Measurements from ENCODE around the gene ADORA1. TPM values are rescaled to one million over a fixed set of nuclear protein-coding genes. Genes with fewer than 3 reads are reported as not detected.

Gene ADORA1
- total RNA-seq, 3 donors from 2014 or later (not counting 1 experiment from before 2014, with no cell fraction given): not detected

DNA sequence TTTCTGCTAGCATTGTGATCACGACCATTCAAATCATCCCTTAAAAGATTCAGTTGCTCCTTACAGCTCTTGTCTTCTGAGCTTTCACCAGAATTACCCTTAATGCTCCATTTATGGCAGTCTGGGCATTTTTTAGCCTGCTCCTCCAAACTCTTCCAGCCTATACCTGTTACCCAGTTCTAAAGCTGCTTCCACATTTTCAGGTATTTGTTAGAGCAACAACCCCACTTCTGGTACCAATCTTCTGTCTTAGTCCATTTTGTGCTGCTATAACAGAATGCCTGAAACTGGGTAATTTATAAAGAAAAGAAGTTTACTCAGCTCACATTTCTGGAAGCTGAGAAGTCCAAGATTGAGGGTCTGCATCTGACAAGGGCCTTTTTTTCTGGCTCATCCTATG is 30.9 kb downstream of the ADORA1 start:
- no peak overlapping the region for H3K4me3 ChIP-seq (ENCODE audit: low read length)
- no peak overlapping the region for H3K27ac ChIP-seq (ENCODE audit: low read length)
- Mint-ChIP-seq H3K4me1 (no peaks in the 10 kb centered on the region), H3K9me3 (peaks cover 0 to 2% of the 10 kb centered on the region in 2 donors), H3K27me3 (ENCODE audit: low read depth in 2 of 2) (peaks cover 20 to 50% of the 10 kb centered on the region in 2 donors), H3K27ac (no peak overlapping the region), H3K36me3 (no peaks in the 10 kb centered on the region), H3K4me3 (no peak overlapping the region)
- TF ChIP-seq, protein P1, sequence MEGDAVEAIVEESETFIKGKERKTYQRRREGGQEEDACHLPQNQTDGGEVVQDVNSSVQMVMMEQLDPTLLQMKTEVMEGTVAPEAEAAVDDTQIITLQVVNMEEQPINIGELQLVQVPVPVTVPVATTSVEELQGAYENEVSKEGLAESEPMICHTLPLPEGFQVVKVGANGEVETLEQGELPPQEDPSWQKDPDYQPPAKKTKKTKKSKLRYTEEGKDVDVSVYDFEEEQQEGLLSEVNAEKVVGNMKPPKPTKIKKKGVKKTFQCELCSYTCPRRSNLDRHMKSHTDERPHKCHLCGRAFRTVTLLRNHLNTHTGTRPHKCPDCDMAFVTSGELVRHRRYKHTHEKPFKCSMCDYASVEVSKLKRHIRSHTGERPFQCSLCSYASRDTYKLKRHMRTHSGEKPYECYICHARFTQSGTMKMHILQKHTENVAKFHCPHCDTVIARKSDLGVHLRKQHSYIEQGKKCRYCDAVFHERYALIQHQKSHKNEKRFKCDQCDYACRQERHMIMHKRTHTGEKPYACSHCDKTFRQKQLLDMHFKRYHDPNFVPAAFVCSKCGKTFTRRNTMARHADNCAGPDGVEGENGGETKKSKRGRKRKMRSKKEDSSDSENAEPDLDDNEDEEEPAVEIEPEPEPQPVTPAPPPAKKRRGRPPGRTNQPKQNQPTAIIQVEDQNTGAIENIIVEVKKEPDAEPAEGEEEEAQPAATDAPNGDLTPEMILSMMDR (IDR thresholded peaks at IDR 0.05): no peak
- H3K27me3 ChIP-seq (ENCODE audit: control insufficient read depth, insufficient read depth, low read length): no peaks in the 10 kb centered on the region
- H3K9me3 ChIP-seq (ENCODE audit: control insufficient read depth, insufficient read depth, low read length): no peaks in the 10 kb centered on the region
- no peaks in the 10 kb centered on the region for H3K4me1 ChIP-seq (ENCODE audit: control insufficient read depth, insufficient read depth, low read length)
- no peak for DNase-seq
- no peaks in the 10 kb centered on the region for H3K36me3 ChIP-seq (ENCODE audit: control insufficient read depth, insufficient read depth, low read length)
- 79% methylated on average over 1 of the region's 1 CpG for WGBS (ENCODE audit: insufficient coverage)
- no peak for ATAC-seq
- intact Hi-C loops (cut with micrococcal nuclease): no loop called here

DNA sequence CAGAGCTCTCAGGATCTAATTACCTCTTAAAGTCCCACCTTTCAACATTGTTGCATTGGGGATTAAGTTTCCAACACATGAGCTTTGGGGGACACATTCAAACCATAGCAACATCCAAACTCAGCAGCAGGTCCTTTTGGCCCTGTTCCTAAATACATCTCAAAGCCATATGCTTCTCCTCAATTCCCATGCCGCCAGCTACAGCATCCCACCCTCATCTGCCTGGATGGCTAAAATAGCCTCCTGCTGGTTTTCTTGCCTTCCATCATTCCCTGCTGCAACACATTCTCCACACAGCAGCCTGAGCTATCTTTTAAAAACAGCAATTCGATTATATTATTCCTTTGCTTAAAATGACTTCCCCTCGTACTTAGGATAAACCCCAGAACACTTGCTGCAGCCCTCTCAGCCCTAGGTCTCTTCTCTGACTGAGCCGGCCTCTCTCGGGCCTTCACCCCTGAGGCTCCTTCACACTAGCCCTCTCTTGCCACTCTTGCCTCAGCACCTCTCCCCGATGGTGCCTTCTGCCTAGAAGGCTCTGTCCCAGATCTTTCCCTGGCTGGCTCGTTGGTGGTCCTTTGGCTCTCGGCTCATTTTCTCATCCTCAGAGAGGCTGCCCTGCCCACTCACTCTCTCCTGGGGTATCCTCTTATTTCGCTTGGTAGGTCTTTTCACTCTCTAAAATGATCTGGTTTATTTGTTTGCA is 31.6 kb downstream of the ADORA1 start:
- no peak for DNase-seq
- H3K36me3 ChIP-seq (ENCODE audit: control insufficient read depth, insufficient read depth, low read length): no peaks in the 10 kb centered on the region
- 83% methylated on average over 9 of the region's 9 CpGs for WGBS (ENCODE audit: insufficient coverage)
- no peak for ATAC-seq
- no peak overlapping the region for H3K27ac ChIP-seq (ENCODE audit: low read length)
- no peaks in the 10 kb centered on the region for H3K27me3 ChIP-seq (ENCODE audit: control insufficient read depth, insufficient read depth, low read length)
- no peaks in the 10 kb centered on the region for H3K4me1 ChIP-seq (ENCODE audit: control insufficient read depth, insufficient read depth, low read length)
- intact Hi-C loops (cut with micrococcal nuclease): no loop called here
- no peak overlapping the region for H3K4me3 ChIP-seq (ENCODE audit: low read length)
- H3K9me3 Mint-ChIP-seq: peaks cover 0 to 2% of the 10 kb centered on the region in 2 donors
- no peak overlapping the region for H3K4me3 Mint-ChIP-seq
- H3K27me3 Mint-ChIP-seq (ENCODE audit: low read depth in 2 of 2): peaks cover 20 to 54% of the 10 kb centered on the region in 2 donors
- TF ChIP-seq, protein P1 (IDR thresholded peaks at IDR 0.05): no peak
- no peaks in the 10 kb centered on the region for H3K9me3 ChIP-seq (ENCODE audit: control insufficient read depth, insufficient read depth, low read length)
- no peaks in the 10 kb centered on the region for H3K4me1 Mint-ChIP-seq
- no peaks in the 10 kb centered on the region for H3K36me3 Mint-ChIP-seq
- H3K27ac Mint-ChIP-seq: no peak overlapping the region

DNA sequence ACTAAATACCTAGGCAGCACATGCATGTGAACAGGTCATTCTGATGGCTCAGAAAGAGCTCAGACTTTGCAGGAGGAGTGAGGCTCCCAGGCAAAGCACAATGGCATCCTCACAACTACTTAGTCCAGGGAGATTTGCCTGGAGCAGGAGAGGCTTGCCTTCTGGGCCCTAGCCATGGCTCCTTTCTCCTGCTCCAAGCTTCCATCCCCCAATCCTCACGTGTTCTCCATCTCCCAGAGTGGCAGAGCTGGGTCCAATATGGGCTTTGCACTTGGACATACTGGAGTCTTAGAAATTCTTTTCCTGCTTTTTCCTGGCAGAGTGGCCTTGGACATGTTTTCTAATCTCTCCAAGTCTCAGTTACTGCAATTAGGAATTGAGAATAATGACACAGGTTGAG is 32.3 kb downstream of the ADORA1 start:
- intact Hi-C loops (cut with micrococcal nuclease): no loop called here
- H3K9me3 Mint-ChIP-seq: peaks cover 0 to 2% of the 10 kb centered on the region in 2 donors
- no peaks in the 10 kb centered on the region for H3K4me1 Mint-ChIP-seq

More for the DNA sequence above, 32.3 kb downstream of the ADORA1 start:
- no peaks in the 10 kb centered on the region for H3K36me3 Mint-ChIP-seq
- DNase-seq (no peak), ATAC-seq (no peak)
- H3K4me3 Mint-ChIP-seq: no peak overlapping the region
- Histone ChIP-seq H3K4me3 (ENCODE audit: low read length) (no peak overlapping the region), H3K36me3 (ENCODE audit: control insufficient read depth, insufficient read depth, low read length) (no peaks in the 10 kb centered on the region), H3K9me3 (ENCODE audit: control insufficient read depth, insufficient read depth, low read length) (no peaks in the 10 kb centered on the region), H3K4me1 (ENCODE audit: control insufficient read depth, insufficient read depth, low read length) (no peaks in the 10 kb centered on the region), H3K27me3 (ENCODE audit: control insufficient read depth, insufficient read depth, low read length) (no peaks in the 10 kb centered on the region), H3K27ac (ENCODE audit: low read length) (no peak overlapping the region)
- 67% methylated on average over 1 of the region's 1 CpG for WGBS (ENCODE audit: insufficient coverage)
- H3K27ac Mint-ChIP-seq: no peak overlapping the region
- H3K27me3 Mint-ChIP-seq (ENCODE audit: low read depth in 2 of 2): peaks cover 20 to 54% of the 10 kb centered on the region in 2 donors
- TF ChIP-seq, protein P1 (IDR thresholded peaks at IDR 0.05): no peak
